H1 (cell line): Measurements from ENCODE around the gene PCDH9. TPM values are rescaled to one million over a fixed set of nuclear protein-coding genes. Genes with fewer than 3 reads are reported as not detected.

ENCODE experiments used
- CTCF ChIA-PET: fragments of 300-600 bp; sonication (Branson Sonifier 250); formaldehyde crosslinking; loops from one replicate; lab custom pipeline; 2021; ENCODE audit not compliant: partially characterized antibody; lab: Charles Lee
- POLR2A ChIA-PET: fragments of 300-600 bp; sonication (Branson Sonifier 250); formaldehyde crosslinking; loops from one replicate; lab custom pipeline; 2021; ENCODE audit warnings: inconsistent platforms; ENCODE audit not compliant: partially characterized antibody; lab: Charles Lee
- DNase-seq, 2 experiments: peaks; one replicate each; pipeline versions ENCODE4 v3.0.0 to v3.0.0-alpha.2; 2010 to 2022; ENCODE audit warnings: low spot score in 2 of 2, low read depth in 1 of 2, mixed read lengths in 1 of 2
- FAIRE-seq: peaks from 2 replicates; lab custom pipeline; 2011; peaks lifted over from hg19 to GRCh38; lab: Jason Lieb, UNC
- H2AFZ ChIP-seq: 2 replicates; pipeline ENCODE4 v1.8.1; 2012; ENCODE audit warnings: low read length, inconsistent platforms
- H2AK5ac ChIP-seq: 2 replicates; pipeline ENCODE4 v1.6.1; 2013; ENCODE audit warnings: low read depth, low read length
- H2BK120ac ChIP-seq: replicated peaks from 2 replicates; pipeline ENCODE3; 2013; ENCODE audit warnings: low read depth, low read length, inconsistent platforms
- H2BK12ac ChIP-seq: 2 replicates; pipeline ENCODE4 v1.6.1; 2013; ENCODE audit warnings: low read depth, low read length
- H2BK15ac ChIP-seq: 2 replicates; pipeline ENCODE4 v1.6.1; 2013; ENCODE audit warnings: low read length
- H2BK20ac ChIP-seq: 2 replicates; pipeline ENCODE4 v1.6.1; 2013; ENCODE audit warnings: low read length
- H2BK5ac ChIP-seq: 2 replicates; pipeline ENCODE4 v1.6.1; 2013; ENCODE audit warnings: low read depth, low read length
- H3K14ac ChIP-seq: 2 replicates; pipeline ENCODE4 v1.6.1; 2013; ENCODE audit warnings: inconsistent platforms; ENCODE audit not compliant: insufficient read length
- H3K18ac ChIP-seq: 2 replicates; pipeline ENCODE4 v1.6.1; 2013; ENCODE audit warnings: low read length; ENCODE audit errors: extremely low read depth
- H3K23ac ChIP-seq: 2 replicates; pipeline ENCODE4 v1.6.1; 2013; ENCODE audit warnings: inconsistent platforms; ENCODE audit not compliant: insufficient read length
- H3K23me2 ChIP-seq: 2 replicates; pipeline ENCODE4 v1.6.1; 2013; ENCODE audit warnings: low read depth, low read length
- H3K27ac ChIP-seq: 2 replicates; pipeline ENCODE4 v1.6.1; 2011; ENCODE audit warnings: low read depth, low read length, inconsistent platforms
- H3K27me3 ChIP-seq, 4 experiments: replicated peaks in 1 of 4; 1 replicate in 1 of 4; 2 replicates in 3 of 4; pipeline versions ENCODE4 v1.6.1 to v1.8.1; 2011 to 2013; ENCODE audit warnings: low read length in 3 of 4, mild to moderate bottlenecking in 3 of 4, inconsistent platforms in 2 of 4, mixed read lengths in 2 of 4, moderate library complexity in 1 of 4; ENCODE audit not compliant: control insufficient read depth in 3 of 4, insufficient read depth in 3 of 4; ENCODE audit errors: extremely low read depth in 1 of 4
- H3K36me3 ChIP-seq, 4 experiments: 2 replicates each; pipeline versions ENCODE4 v1.6.1 to v1.8.1; 2011 to 2013; ENCODE audit warnings: mild to moderate bottlenecking in 4 of 4, low read length in 3 of 4, moderate library complexity in 2 of 4, control low read depth in 1 of 4, inconsistent platforms in 1 of 4; ENCODE audit not compliant: insufficient read depth in 4 of 4, control insufficient read depth in 2 of 4
- H3K4ac ChIP-seq: replicated peaks from 2 replicates; pipeline ENCODE3; 2013; ENCODE audit warnings: low read length, low read depth, mixed read lengths, inconsistent platforms; ENCODE audit not compliant: insufficient read length
- H3K4me1 ChIP-seq, 4 experiments: replicated peaks in 1 of 4; 1 replicate in 1 of 4; 2 replicates in 3 of 4; pipeline versions ENCODE4 v1.6.1 to v1.8.1; 2011 to 2013; ENCODE audit warnings: low read length in 3 of 4, inconsistent platforms in 2 of 4, mixed read lengths in 1 of 4; ENCODE audit not compliant: insufficient read depth in 4 of 4, control insufficient read depth in 3 of 4
- H3K4me2 ChIP-seq, 2 experiments: 2 replicates each; pipeline versions ENCODE4 v1.6.1 to v1.8.1; 2011 to 2013; ENCODE audit warnings: low read depth in 2 of 2, low read length in 2 of 2, control low read depth in 1 of 2, inconsistent platforms in 1 of 2, mild to moderate bottlenecking in 1 of 2; ENCODE audit not compliant: insufficient read depth in 1 of 2
- H3K4me3 ChIP-seq, 4 experiments: fragments of 200-600, 300-600 bp in 1 of 4; sonication (generic), shearing (Covaris generic), sonication (Bioruptor Twin) in 1 of 4; 2 replicates each; pipeline versions ENCODE4 v1.5.1 to v1.8.1; 2011 to 2016; ENCODE audit warnings: low read length in 4 of 4, low read depth in 3 of 4, control low read depth in 2 of 4, inconsistent platforms in 2 of 4, mild to moderate bottlenecking in 2 of 4, mixed read lengths in 1 of 4, moderate library complexity in 1 of 4; ENCODE audit not compliant: insufficient read depth in 2 of 4; ENCODE audit errors: extremely low read depth in 1 of 4
- H3K56ac ChIP-seq: replicated peaks from 2 replicates; pipeline ENCODE3; 2013; ENCODE audit warnings: low read depth, mild to moderate bottlenecking, mixed read lengths, low read length, inconsistent platforms; ENCODE audit not compliant: insufficient read length
- H3K79me1 ChIP-seq: 2 replicates; pipeline ENCODE4 v1.6.1; 2013; ENCODE audit warnings: low read depth, low read length, control low read depth
- H3K79me2 ChIP-seq, 2 experiments: 2 replicates each; pipeline versions ENCODE4 v1.6.1 to v1.8.1; 2012 to 2013; ENCODE audit warnings: low read length in 2 of 2, mild to moderate bottlenecking in 2 of 2, inconsistent platforms in 1 of 2; ENCODE audit not compliant: insufficient read depth in 2 of 2, control insufficient read depth in 1 of 2
- H3K9ac ChIP-seq, 4 experiments: replicated peaks in 1 of 4; 1 replicate in 1 of 4; 2 replicates in 3 of 4; pipeline versions ENCODE4 v1.6.1 to v1.8.1; 2011 to 2013; ENCODE audit warnings: low read depth in 3 of 4, low read length in 3 of 4, control low read depth in 2 of 4, mild to moderate bottlenecking in 2 of 4, moderate library complexity in 2 of 4, inconsistent platforms in 1 of 4; ENCODE audit errors: extremely low read depth in 1 of 4
- H3K9me3 ChIP-seq, 2 experiments: 2 replicates each; pipeline versions ENCODE4 v1.6.1 to v1.8.1; 2012 to 2013; ENCODE audit warnings: mild to moderate bottlenecking in 2 of 2, moderate library complexity in 2 of 2, control low read depth in 1 of 2, inconsistent platforms in 1 of 2, low read depth in 1 of 2, low read length in 1 of 2, mixed read lengths in 1 of 2; ENCODE audit not compliant: insufficient read depth in 2 of 2
- H4K20me1 ChIP-seq, 2 experiments: replicated peaks in 1 of 2; 2 replicates each; pipeline versions ENCODE3 to v1.8.1; 2011 to 2013; ENCODE audit warnings: inconsistent platforms in 2 of 2, low read length in 2 of 2, mild to moderate bottlenecking in 1 of 2; ENCODE audit not compliant: insufficient read depth in 2 of 2, control insufficient read depth in 1 of 2
- H4K5ac ChIP-seq: 2 replicates; pipeline ENCODE4 v1.6.1; 2013; ENCODE audit warnings: low read length, low read depth, mixed read lengths, inconsistent platforms; ENCODE audit not compliant: insufficient read length
- H4K8ac ChIP-seq: 2 replicates; pipeline ENCODE4 v1.8.0; 2013; ENCODE audit warnings: mild to moderate bottlenecking, moderate library complexity, low read length, inconsistent platforms; ENCODE audit not compliant: insufficient read depth; ENCODE audit errors: extremely low read depth
- H4K91ac ChIP-seq: replicated peaks from 2 replicates; pipeline ENCODE3; 2013; ENCODE audit warnings: low read length, mixed read lengths, inconsistent platforms; ENCODE audit not compliant: insufficient read length
- EGR1 ChIP-seq: IDR thresholded peaks from 2 replicates; pipeline ENCODE4 v1.6.1; 2011; ENCODE audit warnings: low read depth, low read length, borderline replicate concordance
- GTF2F1 ChIP-seq: IDR thresholded peaks from 2 replicates; pipeline ENCODE4 v1.6.1; 2012; ENCODE audit warnings: low read depth, low read length, improper control_type of control experiment, borderline replicate concordance
- MAX ChIP-seq: IDR thresholded peaks from 2 replicates; pipeline ENCODE4 v1.6.1; 2012; ENCODE audit warnings: inconsistent platforms
- NRF1 ChIP-seq: IDR thresholded peaks from 2 replicates; pipeline ENCODE4 v1.6.1; 2011; ENCODE audit warnings: mild to moderate bottlenecking, low read depth, low read length, improper control_type of control experiment
- SP1 ChIP-seq: IDR thresholded peaks from 2 replicates; pipeline ENCODE4 v1.6.1; 2011; ENCODE audit warnings: low read depth, low read length
- SUZ12 ChIP-seq: fragments of 200-600 bp; sonication (generic); IDR thresholded peaks from 2 replicates; pipeline ENCODE4 v1.6.1; 2012; ENCODE audit warnings: mild to moderate bottlenecking, inconsistent platforms, low read length, moderate library complexity, mixed read lengths
- TAF1 ChIP-seq: IDR thresholded peaks from 2 replicates; pipeline ENCODE4 v1.6.1; 2011; ENCODE audit warnings: mild to moderate bottlenecking, low read depth, low read length
- TBP ChIP-seq: IDR thresholded peaks from 2 replicates; pipeline ENCODE4 v1.6.1; 2011; ENCODE audit warnings: low read depth, low read length, improper control_type of control experiment
- YY1 ChIP-seq: IDR thresholded peaks from 2 replicates; pipeline ENCODE4 v1.6.1; 2011; ENCODE audit warnings: low read depth, mild to moderate bottlenecking, low read length
- WGBS, 2 experiments: shearing (Covaris generic) in 1 of 2; methylation state at CpG; one replicate each; pipeline versions ENCODE4 v1.1.6 to v1.1.7; 2013 to 2015; ENCODE audit warnings: low lambda C conversion rate in 2 of 2, mixed read lengths in 2 of 2, inconsistent platforms in 1 of 2, low coverage in 1 of 2, missing lambda C conversion rate in 1 of 2; ENCODE audit not compliant: insufficient replicate concordance in 2 of 2, insufficient coverage in 1 of 2, insufficient read length in 1 of 2; ENCODE audit errors: extremely low coverage in 1 of 2, missing lambda C conversion rate in 1 of 2; 5-methylcytosine and 5-hydroxymethylcytosine counted together
- polyA plus RNA-seq, 7 experiments: library from polyadenylated mRNA; depleted of rRNA in 3 of 7; stranded (reverse) in 5 of 7; unstranded in 2 of 7; fragments of >200 nt in 5 of 7; fragments of 200-250 nt in 2 of 7; gene quantifications; 1 replicate in 5 of 7; 2 replicates in 1 of 7; 4 replicates in 1 of 7; pipeline versions ENCODE4 v1.2.1 to v1.2.3, GENCODE V29; 2011 to 2013; ENCODE audit warnings: missing spikeins in 2 of 7, mixed read lengths in 2 of 7
- total RNA-seq: library from RNA; stranded (reverse); fragmentation: NEBNext Ultra II Directional; extraction: Animal tissue kit (Norgen Biotek cat#: 25700); gene quantifications from 2 replicates; pipeline ENCODE4 v1.2.1, GENCODE V29; 2021

Gene PCDH9
- total and polyA plus RNA-seq, 2 of the 8 experiments (the other 6 are each of a cell fraction or from before 2014, with no cell fraction given), result 0.12 to 0.60 TPM

- POLR2A ChIA-PET, result no interaction called here
- TF ChIP-seq MAX, result no peak
- TF ChIP-seq YY1, result no peak
- TF ChIP-seq TBP, result no peak
- TF ChIP-seq TAF1, result no peak
- TF ChIP-seq SUZ12, result no peak
- no peak for TF ChIP-seq SP1
- TF ChIP-seq NRF1, result no peak
- TF ChIP-seq EGR1, result no peak
- TF ChIP-seq GTF2F1, result no peak
Observed at GRCh38 chr13:66675620-66676019, 554.5 kb downstream of the PCDH9 start.

More at GRCh38 chr13:66675620-66676019, 554.5 kb downstream of the PCDH9 start:
- no peak overlapping the region for H3K14ac ChIP-seq
- DNase-seq (no peak), FAIRE-seq (no peak)
- CTCF ChIA-PET, result no interaction called here
- H3K9ac ChIP-seq, result no peak overlapping the region
- H3K4me1 ChIP-seq, result no peaks in the 10 kb centered on the region
- H3K4me3 ChIP-seq, result no peak overlapping the region
- no peaks in the 10 kb centered on the region for H3K79me2 ChIP-seq
- H4K20me1 ChIP-seq, result no peaks in the 10 kb centered on the region
- H2AFZ ChIP-seq, result no peak overlapping the region
- no peak overlapping the region for H3K18ac ChIP-seq
- H3K23ac ChIP-seq, result no peak overlapping the region
- H3K27me3 ChIP-seq, result no peaks in the 10 kb centered on the region
- H3K79me1 ChIP-seq, result no peaks in the 10 kb centered on the region
- H2BK12ac ChIP-seq, result no peak overlapping the region
- no peak overlapping the region for H2BK20ac ChIP-seq
- no peak overlapping the region for H3K4ac ChIP-seq
- H3K9me3 ChIP-seq, result no peaks in the 10 kb centered on the region
- no peak overlapping the region for H2BK5ac ChIP-seq
- no peaks in the 10 kb centered on the region for H3K36me3 ChIP-seq
- no peak overlapping the region for H3K27ac ChIP-seq
- H4K8ac ChIP-seq, result no peak overlapping the region
- H2BK15ac ChIP-seq, result no peak overlapping the region
- H4K91ac ChIP-seq, result no peak overlapping the region
- H4K5ac ChIP-seq, result no peak overlapping the region
- H2AK5ac ChIP-seq, result no peak overlapping the region
- no peaks in the 10 kb centered on the region for H3K23me2 ChIP-seq
- H2BK120ac ChIP-seq, result no peak overlapping the region
- 95% methylated on average over 4 of the region's 4 CpGs; no CpG with 5 or more reads in 1 of the 2 experiments for WGBS, 2 experiments
- no peak overlapping the region for H3K56ac ChIP-seq
- H3K4me2 ChIP-seq, result no peak overlapping the region
